Iris pigment epithelial cell (primary cell): Measurements from ENCODE around the gene RASGRP1.

Source experiments
- DNase-seq: peaks from one replicate; pipeline ENCODE4 v3.0.0-alpha.2; 2011; ENCODE audit warnings: low read depth

Gene RASGRP1

DNA sequence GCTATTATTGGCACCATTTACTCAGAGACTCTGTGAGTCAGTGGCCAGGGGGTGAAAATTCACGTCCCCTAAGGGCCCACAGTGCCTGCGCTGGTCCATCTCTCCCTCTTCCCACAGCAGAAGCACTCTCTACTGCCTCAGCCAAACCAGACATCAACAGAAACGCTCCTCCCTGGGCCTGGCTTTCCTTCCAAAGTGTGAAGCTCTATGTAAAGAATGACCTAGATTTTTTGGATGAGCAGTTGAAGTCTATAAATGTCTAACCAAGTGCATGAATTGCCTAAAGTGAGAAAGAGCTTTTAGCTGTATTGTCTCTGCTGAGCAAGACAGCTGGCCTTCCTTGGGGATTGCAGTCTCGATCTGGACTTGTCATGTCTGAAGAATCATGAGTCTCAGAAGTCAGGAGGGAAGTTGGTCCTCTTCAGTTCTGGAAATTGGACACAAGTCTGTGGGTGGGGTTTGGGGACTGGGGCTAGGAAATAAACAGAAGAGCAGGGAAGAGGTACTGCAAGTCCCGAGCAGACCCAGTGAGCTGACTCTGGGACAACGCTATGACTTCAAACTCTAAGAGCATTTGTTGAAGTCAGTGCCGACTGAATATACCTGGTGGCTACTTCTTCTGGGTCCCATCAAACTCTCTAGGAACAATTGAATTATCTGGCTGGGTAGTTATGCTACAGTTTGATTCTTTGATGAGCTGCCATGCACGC, 29.0 kb downstream of the RASGRP1 start:
- DNase-seq: peak; percentile 48

DNA sequence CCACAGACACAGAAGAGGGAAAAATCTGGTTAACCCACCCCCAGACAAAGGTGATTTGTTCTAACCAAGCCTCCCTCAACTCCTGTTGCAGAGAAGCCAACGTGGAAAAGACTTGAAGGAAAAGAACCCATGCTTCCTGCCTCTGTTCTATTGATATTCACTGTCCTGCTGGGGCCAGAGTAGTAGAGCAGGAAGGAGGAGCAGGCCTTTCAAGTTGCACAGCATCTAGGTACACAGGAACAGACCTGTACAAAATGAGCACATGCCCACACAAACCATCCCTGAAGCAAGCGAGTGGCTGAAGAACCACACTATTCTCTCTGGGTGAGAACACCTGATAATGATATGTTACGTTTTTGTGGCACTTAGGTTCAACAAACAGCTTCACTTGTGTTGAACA, 29.9 kb downstream of the RASGRP1 start:
- no peak for DNase-seq

DNA sequence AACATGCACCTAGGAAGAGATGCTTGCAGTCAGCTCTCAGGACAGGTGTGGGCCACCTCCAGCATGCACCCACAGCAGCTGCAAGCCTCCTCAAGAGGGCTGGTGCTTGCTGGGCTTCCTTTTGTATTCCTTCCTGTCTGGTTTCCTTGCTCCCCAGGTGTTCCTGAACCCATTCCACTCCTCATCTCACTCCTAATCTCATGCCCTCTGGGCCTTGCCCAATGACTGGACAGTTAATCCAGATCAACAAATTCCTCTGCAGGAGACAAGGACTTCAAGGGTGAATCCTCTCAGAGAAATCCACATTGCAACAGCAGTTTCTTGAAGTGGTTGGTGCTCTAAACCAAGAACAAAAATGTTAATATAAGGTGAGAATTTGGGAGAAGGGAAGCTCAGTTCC, 30.7 kb downstream of the RASGRP1 start:
- no peak for DNase-seq

DNA sequence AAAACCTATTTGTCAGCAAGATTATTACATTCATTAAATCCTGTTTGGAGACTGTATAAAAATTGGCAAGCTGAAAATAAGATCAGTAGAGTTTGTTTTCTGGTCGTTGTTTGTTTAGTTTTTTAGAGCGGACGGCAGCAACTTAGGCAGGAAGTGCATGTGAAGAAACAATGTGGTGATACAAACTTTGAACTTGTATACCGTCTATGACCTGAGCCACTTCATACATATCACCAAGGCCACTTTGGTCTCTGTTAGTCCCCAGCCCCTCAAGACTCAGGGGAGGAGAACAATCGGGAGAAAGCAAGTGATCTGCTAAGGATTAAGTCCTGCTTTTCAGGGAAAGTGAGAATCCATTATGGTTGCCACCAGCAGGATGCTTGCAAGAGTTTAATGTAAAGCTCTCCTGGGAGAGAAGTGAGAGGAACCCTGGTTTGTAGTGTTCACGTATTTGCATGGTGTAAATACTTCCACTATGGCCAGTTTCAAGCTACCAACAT, 31.1 kb downstream of the RASGRP1 start:
- DNase-seq: no peak

DNA sequence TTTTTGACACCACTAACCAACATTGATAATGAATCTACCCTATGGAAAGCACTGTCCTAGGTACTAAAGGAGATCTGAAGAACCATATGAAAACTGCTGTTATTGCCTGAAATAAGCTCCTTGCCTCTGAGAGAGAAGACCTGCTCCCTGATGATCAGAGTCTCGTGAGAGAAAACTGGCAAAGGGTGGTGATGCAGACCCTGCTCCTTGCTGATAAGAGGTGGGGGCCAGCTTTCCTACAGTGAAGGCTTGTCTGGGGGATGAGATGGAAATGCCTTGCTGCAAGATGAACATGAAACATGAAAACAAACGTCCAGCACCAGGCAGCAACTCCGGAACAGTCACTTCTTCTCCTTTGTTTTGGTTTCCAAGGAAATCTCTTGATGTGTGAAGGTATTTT, 31.9 kb downstream of the RASGRP1 start:
- no peak for DNase-seq

DNA sequence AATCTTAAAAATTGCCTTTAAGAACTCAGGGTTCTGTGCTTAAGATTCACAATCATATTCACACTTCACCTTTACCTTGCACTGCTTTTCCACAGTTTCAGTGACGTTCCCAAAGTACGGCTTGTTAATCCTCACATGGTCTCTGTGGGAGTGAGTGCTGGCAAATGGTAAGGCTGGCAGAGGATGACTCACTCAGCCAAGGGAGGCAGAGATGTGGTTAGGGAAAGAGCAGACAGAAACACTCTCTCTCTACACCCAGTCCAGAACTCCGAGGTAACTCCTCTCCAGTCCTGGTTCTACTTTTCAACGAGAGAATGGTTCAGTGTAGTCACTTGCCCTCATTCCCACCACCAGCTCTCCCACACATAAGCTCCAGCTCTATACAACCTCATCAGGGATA, 33.1 kb downstream of the RASGRP1 start:
- peak; percentile 51 for DNase-seq

DNA sequence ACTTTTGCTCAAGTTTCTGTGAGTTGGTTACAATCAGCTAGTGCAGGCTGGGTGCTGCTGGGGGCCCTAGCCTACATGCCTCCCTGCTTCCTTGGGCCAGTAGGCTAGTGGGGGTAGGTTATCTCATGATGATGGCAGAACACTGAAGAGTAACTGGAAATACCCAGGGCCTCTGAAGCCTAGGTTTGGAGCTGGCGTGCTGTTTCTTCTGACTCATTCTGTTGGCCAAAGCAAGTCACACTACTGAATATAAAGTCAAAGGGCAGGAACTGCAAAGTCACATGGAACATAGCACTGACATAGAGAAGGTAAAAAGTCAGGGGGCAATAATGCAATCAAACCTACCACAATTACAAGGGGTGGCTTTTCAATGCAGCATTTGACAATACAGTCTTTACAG, 34.5 kb downstream of the RASGRP1 start:
- peak; percentile 31 for DNase-seq

DNA sequence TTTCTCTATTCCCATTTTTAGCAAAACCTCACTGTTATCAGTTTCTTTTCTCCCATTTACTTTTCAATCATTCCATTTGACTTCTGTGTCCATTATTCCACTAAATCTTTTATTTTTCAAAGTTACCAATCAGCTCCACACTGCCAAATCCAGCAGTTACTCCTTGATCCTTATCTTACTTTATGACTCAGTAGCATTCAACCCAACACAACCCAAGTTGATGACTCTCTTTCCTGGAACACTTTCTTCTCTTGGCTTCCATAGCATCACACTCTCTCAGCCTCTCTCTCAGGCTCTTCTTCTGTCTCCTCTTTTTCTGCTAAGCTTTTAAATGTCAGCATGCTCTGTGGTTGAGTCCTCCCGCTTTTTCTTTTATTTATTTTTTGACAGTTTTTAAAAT, 36.3 kb downstream of the RASGRP1 start:
- DNase-seq: peak; percentile 76

DNA sequence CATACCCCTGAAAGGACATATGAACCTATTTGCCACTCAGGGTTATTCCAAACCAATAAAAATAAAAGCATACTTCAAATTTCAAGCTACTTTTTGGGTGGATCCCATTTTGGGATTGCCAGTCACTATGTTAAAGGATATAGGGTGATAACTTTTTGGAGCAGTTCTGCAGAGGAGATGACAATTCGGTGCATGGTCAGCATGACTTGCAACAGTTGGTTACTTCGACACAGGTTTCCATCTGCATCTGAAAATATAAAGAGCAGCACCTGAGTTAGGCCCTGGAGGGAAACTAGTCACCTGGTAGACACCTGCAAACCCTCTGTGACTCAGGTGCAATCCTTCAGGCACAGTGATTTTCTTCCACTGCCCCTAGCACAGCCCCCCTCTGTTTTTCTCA, 38.5 kb downstream of the RASGRP1 start:
- no peak for DNase-seq

DNA sequence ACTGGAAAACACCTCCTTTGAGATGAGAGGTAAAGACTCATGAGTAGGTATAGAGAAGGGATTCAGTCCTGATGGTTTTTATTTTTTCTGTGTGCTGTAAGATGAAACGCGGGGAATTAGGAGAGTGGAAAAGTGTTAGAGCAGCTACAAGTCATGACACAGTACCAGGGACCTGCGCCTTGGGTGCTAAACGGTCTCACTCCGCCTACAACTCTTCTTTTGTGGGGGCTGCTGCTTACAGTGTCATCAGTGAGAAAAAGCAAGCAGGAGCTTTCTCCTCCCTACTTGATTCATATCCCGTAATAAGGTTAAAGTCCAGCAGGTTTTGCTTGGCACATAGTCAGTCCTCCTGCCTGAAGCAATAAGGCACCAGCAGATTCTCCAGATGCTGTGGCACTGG, 39.1 kb downstream of the RASGRP1 start:
- DNase-seq: no peak

DNA sequence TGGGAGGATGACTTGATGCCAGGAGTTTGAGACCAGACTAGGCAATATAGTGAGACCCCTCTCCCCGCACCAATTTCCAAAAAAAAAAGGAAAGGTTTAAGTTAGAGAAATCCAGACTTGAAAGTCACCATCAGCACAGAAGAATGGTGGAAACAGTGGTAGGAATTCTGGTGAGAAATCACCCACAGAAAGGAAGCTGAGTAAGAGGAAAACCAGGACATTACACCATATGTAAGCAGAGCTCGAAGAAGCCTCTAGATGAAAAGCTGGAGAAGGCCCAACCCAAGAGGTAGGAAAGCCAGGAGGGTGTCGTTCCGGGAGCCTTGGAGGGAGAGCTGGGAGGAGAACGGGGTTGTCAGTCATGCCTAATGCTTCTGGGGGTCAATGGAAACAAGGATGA, 40.5 kb downstream of the RASGRP1 start:
- peak; percentile 50 for DNase-seq

DNA sequence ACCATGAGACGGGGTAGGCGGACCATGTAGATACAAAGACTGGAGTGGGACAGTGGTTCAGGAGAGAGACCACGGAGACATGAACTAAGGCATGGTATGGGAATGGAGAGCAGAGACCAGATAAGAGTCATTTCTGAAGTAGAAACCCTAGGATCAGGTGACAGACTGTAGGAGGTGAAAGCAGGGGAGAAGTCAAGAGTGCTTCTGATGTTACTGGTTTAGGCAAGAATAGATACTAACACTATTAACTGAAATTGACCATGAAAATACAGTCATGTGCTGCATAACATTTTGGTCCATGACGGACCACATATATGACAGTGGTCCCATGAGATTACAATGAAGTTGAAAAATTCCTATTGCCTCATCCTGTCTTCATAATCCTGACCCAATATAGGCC, 41.7 kb downstream of the RASGRP1 start:
- no peak for DNase-seq

DNA sequence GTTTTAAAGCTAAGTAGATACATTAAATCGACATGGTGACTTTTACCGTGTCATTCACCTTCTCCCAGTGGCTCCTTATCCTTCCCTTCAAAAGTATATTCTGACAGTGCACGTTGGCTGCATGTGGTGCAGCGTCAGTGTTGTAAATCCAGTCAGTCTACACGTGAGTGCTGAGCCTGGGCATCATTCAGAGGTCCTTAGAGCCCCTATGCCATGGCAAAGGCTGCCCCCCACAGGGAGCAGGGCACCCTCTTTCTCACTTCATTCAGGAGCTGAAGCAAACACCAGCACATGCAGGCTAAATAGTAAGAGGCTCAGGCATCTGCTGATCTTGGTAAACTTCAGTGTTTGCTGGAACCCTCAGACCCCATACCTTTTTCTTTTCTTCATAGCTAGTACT, 43.3 kb downstream of the RASGRP1 start:
- DNase-seq: no peak

DNA sequence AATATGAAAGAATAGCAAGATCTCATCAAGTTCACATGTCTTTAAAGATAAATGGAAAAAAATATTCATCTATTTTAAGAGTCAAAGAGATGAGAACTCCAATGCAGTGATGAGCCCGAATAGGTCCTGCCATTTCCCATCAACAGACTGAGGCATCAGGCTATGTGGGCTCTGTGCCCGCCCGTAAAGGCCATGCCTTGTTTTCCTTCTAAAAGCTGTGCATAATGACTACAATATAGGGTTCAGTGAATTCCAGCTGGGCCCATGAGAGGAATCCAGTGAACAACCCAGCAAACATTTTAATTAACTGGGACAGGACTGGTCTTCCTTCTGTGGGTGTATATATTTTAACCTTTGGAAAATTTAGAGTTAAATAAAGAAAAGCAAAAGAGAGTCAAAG, 44.6 kb downstream of the RASGRP1 start:
- DNase-seq: no peak

DNA sequence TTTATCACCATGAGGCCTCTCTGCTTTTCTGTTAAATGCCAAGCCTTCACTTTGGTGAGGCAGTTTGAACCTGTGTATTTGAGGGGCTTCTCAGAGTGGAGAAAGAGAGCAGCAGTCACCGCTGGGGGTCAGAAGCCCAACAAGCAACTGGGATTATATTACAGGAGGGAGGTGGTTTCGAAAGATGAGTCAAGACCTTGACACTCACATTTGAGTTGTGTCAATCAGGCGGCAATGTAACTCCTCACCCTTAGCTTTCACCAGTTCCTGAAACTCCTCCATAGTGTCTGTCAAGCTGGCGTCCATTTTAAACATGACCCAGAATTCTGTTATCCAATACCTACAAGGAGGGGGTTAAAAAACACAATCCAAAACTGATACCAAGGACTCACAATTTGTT, 46.5 kb downstream of the RASGRP1 start:
- no peak for DNase-seq

DNA sequence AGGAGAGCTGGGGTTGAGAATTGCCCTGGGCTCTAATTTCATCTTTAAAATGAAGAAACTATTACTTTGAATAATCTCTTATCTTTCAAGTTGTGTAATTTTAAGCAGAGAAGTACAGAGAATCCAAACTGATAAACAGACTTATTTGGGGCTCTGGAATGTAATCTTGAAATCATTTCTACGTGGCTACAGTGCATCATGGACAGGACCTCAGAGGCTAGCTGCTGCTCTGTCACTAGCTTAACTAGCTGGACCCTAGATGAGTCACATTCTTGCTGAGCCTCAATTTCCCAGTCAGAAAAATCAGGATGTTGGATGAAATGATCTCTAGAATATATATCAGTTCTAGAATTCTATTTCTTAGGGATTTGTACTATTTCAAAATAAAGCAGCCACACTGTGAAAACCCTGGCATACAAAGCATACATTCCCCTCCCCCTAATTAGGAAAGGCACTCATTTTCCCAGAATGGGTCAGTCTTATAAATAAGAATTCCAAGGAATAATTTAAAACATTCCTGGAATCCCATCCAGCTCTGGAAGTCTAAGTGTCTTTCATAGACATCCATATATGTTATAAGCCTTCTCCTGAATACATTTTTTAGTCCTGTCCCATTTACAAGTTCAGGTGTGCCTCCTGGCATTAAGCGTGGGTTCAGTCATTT, 47.2 kb downstream of the RASGRP1 start:
- peak; percentile 61 for DNase-seq

DNA sequence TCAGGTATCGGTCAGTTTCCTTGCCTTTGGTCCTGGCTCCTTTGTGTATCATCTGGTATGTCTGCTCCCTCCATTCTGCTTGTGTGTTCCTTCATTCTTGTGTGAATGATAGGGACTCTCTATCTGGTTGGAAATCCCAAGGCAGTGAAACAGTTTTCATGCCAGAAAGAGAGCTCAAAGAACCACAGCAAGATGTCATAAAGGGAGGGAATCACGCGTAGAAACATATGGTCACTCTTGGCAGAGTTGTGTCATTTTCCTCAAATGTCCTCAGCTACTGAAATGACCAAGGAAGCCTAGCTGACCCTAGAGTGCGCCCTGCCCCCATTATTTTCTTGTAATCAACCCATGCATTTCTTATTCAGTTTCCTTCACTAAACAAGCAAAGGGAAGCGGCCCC, 48.0 kb downstream of the RASGRP1 start:
- DNase-seq: no peak

DNA sequence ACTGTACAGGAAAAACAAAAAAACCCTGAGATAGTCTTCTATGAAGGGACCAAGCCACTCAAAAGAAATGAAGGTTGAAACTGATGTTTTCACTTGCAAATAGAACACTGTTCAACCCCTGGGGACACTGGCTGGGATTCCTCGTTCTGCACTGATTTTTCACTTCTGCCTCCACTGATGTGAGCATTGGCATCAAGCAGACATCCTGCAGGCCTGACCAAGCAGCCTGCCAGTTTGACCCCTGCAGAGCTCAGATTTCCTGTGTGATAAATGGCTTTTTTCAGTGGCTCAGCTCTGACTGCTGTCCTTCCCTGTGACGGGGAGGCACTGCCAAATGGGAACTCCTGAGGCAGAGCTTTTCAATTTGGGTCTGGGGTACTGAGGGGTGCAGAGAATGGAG, 50.0 kb downstream of the RASGRP1 start:
- DNase-seq: no peak

DNA sequence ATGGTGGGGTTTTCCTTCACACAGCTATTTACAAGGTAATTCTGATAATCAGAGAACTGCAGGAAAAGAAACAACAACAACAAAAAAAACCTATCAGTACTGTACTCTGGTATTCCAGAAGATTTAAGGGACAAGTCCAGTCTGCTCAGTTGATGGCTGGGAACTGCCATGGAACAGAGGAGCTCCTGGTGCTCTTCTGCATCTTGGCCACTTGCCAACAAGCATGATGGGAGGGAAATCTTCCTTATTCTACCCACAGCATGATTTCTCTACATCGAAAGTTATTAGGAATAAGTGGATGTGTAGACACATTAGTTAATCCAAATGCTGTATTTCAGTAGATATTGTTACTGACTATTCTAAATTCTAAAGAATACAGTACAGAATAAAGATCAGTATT, 51.7 kb downstream of the RASGRP1 start:
- no peak for DNase-seq

DNA sequence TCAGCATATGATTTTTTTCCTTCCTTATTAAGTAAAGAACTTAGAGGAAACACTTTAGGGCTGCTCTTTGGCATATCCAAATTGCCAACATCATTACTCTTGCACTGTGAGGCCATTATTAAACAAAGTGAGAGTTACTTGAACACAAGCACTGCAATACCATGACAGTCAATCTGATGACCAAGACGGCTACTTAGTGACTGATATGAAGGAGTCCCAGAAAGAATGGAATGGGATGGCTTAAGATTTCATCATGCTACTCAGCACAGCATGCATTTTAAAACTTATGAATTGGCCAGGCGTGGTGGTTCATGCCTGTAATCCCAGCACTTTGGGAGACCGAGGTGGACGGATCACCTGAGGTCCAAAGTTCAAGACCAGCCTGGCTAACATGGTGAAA, 55.5 kb downstream of the RASGRP1 start:
- no peak for DNase-seq

DNA sequence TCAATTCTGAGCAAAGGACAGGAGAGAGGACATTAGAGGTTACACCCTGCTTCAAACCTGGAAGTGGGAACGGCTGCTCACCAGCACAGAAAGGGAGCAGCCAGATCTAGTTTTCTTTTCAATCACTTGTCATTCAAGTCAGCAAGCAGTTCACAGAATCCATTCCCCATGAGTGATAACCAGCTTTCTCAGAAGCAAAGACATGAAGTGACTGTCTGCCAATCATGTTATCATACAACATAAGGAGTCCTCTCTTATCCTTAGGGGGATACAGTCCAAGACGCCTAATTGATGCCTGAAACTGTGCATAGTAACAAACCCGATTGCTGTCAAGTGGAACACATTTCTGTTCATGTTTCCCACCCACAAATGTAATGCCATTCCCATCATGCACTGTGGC, 56.0 kb downstream of the RASGRP1 start:
- no peak for DNase-seq

DNA sequence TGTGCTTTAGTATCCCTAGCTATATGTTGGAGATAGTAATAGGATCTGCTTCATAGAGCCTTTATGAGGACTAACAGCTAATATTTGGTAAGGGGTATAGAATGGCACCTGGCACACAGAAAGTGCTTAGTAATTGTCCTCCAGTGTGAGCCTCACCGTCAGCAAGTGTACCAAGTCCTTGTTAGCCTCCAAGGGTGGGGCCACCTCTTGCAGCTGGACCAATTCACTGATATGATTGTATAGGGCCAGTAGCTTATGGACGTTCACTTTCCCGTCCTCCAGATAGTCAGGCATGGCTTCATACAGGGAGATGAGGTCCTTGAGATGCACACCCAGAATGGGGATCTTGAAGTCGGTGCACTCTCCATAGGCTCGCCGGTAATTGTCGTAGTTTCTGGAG, 57.0 kb downstream of the RASGRP1 start:
- no peak for DNase-seq

DNA sequence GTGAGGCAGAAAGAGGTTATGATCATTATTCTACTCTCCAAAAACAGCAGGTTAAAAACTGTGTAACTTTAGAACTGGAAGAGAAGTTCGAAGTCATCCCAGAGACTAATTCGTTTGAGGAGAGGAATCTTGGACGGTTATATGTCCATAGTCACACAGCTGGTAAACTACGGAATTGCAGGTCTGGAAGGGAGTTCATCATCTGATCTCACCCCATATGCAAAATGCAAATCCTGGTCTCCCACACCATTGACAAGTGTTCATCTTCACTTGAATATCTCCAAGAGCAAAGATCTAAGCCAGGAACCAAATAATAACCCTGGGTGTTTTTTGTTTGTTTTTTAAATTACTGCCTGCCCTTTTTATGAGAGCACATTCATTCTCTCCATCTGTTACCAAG, 57.6 kb downstream of the RASGRP1 start:
- DNase-seq: no peak
